ENCODE data around the gene ARHGAP25.

Gene ARHGAP25

DNA sequence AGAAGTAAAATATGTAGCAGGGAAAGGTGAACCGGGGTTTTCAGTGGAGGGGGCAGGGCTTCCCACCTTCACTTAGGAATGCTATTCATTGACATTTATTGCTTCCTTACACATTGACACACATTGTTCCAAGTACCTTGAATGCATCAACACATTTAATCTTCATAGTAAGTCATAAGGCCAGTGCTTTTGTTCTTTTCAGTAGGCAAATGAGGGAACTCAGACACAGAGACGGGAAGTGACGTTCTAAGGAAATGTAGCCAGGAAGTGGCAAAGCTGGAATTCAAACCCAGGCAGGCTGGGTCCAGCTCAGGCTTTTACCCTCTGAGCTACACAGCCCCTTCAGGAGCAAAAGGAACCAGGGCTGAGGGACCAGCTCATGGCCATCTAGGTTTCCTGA is 115.9 kb downstream of the ARHGAP25 start:
- no peak for TF ChIP-seq CTCF (IDR thresholded peaks at IDR 0.05; ENCODE audit: low read depth, low read length, missing control alignments)
- DNase-seq (ENCODE audit: low read depth): no peak
- in situ Hi-C loops (cut with HindIII; ENCODE audit: low sequenced_read_pairs): no loop called here
- H3K4me3 ChIP-seq (ENCODE audit: low read depth, low read length): no peak overlapping the region

GRCh38 chr2:68853035-68853434 is 118.4 kb downstream of the ARHGAP25 start:
- no peak for DNase-seq (ENCODE audit: low read depth)
- in situ Hi-C loops (cut with HindIII; ENCODE audit: low sequenced_read_pairs): no loop called here
- no peak overlapping the region for H3K4me3 ChIP-seq (ENCODE audit: low read depth, low read length)
- no peak for TF ChIP-seq CTCF (IDR thresholded peaks at IDR 0.05; ENCODE audit: low read depth, low read length, missing control alignments)

GRCh38 chr2:68853915-68854314 is 119.3 kb downstream of the ARHGAP25 start:
- H3K4me3 ChIP-seq (ENCODE audit: low read depth, low read length): no peak overlapping the region
- TF ChIP-seq CTCF (IDR thresholded peaks at IDR 0.05; ENCODE audit: low read depth, low read length, missing control alignments): no peak
- in situ Hi-C loops (cut with HindIII; ENCODE audit: low sequenced_read_pairs): no loop called here
- DNase-seq (ENCODE audit: low read depth): no peak

GRCh38 chr2:68854476-68854875 is 119.9 kb downstream of the ARHGAP25 start:
- in situ Hi-C loops (cut with HindIII; ENCODE audit: low sequenced_read_pairs): no loop called here
- no peak for DNase-seq (ENCODE audit: low read depth)
- H3K4me3 ChIP-seq (ENCODE audit: low read depth, low read length): no peak overlapping the region
- TF ChIP-seq CTCF (IDR thresholded peaks at IDR 0.05; ENCODE audit: low read depth, low read length, missing control alignments): no peak

GRCh38 chr2:68855550-68855949 is 120.9 kb downstream of the ARHGAP25 start:
- DNase-seq (ENCODE audit: low read depth): no peak
- in situ Hi-C loops (cut with HindIII; ENCODE audit: low sequenced_read_pairs): no loop called here
- no peak overlapping the region for H3K4me3 ChIP-seq (ENCODE audit: low read depth, low read length)
- no peak for TF ChIP-seq CTCF (IDR thresholded peaks at IDR 0.05; ENCODE audit: low read depth, low read length, missing control alignments)

DNA sequence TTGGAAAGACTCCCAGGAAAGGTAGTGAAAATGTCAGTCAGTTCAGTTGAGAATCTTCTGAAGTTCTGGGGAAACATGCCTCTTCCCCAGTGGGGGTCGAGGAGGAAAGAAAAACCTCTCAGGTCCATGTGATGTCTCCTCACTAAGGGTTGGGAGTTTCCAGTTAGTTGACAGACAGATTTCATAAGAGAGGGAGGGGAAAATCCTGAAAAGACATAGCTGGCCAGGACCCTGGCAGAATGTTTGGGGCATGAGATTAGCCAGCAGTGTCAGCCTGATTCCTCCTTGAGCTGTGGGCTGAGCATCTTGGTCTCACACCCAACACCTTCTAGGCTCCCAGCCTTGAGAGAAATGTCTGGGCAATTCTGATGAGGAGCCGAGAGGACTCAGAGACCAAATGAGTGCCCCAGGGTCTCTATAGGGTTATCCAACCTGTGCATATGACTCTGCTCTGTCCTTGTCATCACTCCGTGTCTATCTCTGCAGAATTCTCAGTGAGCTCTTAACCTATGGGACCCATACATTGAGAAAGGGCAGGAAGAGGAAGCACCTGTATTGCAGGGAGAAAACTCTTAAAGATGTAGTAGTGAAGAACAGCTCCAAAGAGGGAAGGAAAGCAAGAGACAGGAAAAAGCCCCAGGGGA is 122.7 kb downstream of the ARHGAP25 start:
- no peak for TF ChIP-seq CTCF (IDR thresholded peaks at IDR 0.05; ENCODE audit: low read depth, low read length, missing control alignments)
- no peak for DNase-seq (ENCODE audit: low read depth)
- in situ Hi-C loops (cut with HindIII; ENCODE audit: low sequenced_read_pairs): no loop called here

More for the DNA sequence above, 122.7 kb downstream of the ARHGAP25 start:
- no peak overlapping the region for H3K4me3 ChIP-seq (ENCODE audit: low read depth, low read length)

Measured in astrocyte of the cerebellum (primary cell).